HL-60 (cell line): ENCODE data around the gene WDR49.
A peak's percentile ranks its signal among the peaks of the same experiment; 100 is the strongest.

Source experiments
- DNase-seq, 2 experiments: peaks; one replicate each; pipeline ENCODE4 v3.0.0-alpha.2; 2010 to 2020; ENCODE audit warnings: low read depth in 1 of 2, low spot score in 1 of 2
- H3K27ac ChIP-seq: fragments of 250-450 bp; sonication (Bioruptor Pico); replicated peaks from 2 replicates; pipeline ENCODE4 v1.5.1; 2020; ENCODE audit warnings: mild to moderate bottlenecking, moderate library complexity
- H3K27me3 ChIP-seq: fragments of 250-450 bp; sonication (Bioruptor Pico); 2 replicates; pipeline ENCODE4 v1.5.1; 2021; ENCODE audit warnings: mild to moderate bottlenecking, moderate library complexity; ENCODE audit not compliant: insufficient read depth, poor library complexity, severe bottlenecking
- H3K4me3 ChIP-seq: replicated peaks from 2 replicates; pipeline ENCODE4 v1.5.1; 2011; ENCODE audit warnings: mild to moderate bottlenecking, control low read depth, low read length; ENCODE audit not compliant: insufficient read depth
- GABPA ChIP-seq: IDR thresholded peaks from 2 replicates; pipeline ENCODE4 v1.6.1; 2012; ENCODE audit warnings: low read depth
- POLR2AphosphoS5 ChIP-seq: IDR thresholded peaks from 2 replicates; pipeline ENCODE4 v1.6.1; 2012; ENCODE audit warnings: low read depth
- SPI1 ChIP-seq: IDR thresholded peaks from 2 replicates; pipeline ENCODE4 v1.6.1; 2012; ENCODE audit warnings: low read depth, mild to moderate bottlenecking, borderline replicate concordance
- TF ChIP-seq, protein P1 (sequence below): IDR thresholded peaks from one replicate; pipeline ENCODE4 v1.5.1; 2011; ENCODE audit warnings: low read length, control low read depth, inconsistent platforms; ENCODE audit not compliant: insufficient read depth
- TF ChIP-seq, protein P2 (sequence below): IDR thresholded peaks from 2 replicates; pipeline ENCODE4 v1.6.1; 2012; ENCODE audit warnings: low read depth; ENCODE audit not compliant: insufficient replicate concordance

The WDR49 gene

DNA sequence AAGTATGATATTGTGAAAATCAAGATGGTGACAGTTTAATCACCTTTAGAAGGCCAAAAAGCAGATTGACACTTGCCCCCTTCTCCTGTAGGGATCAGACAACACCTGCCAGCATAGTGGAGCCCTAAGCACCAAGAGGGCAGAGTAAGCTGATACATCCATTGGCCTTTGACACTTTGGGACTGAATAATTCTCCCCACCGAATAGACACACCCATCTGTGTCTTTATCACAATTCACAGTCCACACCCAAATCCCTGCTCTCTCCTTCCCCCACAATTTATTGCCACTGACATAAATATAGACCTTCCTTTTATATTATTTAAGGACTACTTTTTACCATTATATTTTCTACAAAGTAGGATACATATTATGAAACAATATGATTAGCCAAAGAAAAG is 3.1 kb upstream of the WDR49 start:
- no peaks in the 10 kb centered on the region for H3K27me3 ChIP-seq
- TF ChIP-seq, protein P1, sequence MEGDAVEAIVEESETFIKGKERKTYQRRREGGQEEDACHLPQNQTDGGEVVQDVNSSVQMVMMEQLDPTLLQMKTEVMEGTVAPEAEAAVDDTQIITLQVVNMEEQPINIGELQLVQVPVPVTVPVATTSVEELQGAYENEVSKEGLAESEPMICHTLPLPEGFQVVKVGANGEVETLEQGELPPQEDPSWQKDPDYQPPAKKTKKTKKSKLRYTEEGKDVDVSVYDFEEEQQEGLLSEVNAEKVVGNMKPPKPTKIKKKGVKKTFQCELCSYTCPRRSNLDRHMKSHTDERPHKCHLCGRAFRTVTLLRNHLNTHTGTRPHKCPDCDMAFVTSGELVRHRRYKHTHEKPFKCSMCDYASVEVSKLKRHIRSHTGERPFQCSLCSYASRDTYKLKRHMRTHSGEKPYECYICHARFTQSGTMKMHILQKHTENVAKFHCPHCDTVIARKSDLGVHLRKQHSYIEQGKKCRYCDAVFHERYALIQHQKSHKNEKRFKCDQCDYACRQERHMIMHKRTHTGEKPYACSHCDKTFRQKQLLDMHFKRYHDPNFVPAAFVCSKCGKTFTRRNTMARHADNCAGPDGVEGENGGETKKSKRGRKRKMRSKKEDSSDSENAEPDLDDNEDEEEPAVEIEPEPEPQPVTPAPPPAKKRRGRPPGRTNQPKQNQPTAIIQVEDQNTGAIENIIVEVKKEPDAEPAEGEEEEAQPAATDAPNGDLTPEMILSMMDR = no peak
- TF ChIP-seq, protein P2, sequence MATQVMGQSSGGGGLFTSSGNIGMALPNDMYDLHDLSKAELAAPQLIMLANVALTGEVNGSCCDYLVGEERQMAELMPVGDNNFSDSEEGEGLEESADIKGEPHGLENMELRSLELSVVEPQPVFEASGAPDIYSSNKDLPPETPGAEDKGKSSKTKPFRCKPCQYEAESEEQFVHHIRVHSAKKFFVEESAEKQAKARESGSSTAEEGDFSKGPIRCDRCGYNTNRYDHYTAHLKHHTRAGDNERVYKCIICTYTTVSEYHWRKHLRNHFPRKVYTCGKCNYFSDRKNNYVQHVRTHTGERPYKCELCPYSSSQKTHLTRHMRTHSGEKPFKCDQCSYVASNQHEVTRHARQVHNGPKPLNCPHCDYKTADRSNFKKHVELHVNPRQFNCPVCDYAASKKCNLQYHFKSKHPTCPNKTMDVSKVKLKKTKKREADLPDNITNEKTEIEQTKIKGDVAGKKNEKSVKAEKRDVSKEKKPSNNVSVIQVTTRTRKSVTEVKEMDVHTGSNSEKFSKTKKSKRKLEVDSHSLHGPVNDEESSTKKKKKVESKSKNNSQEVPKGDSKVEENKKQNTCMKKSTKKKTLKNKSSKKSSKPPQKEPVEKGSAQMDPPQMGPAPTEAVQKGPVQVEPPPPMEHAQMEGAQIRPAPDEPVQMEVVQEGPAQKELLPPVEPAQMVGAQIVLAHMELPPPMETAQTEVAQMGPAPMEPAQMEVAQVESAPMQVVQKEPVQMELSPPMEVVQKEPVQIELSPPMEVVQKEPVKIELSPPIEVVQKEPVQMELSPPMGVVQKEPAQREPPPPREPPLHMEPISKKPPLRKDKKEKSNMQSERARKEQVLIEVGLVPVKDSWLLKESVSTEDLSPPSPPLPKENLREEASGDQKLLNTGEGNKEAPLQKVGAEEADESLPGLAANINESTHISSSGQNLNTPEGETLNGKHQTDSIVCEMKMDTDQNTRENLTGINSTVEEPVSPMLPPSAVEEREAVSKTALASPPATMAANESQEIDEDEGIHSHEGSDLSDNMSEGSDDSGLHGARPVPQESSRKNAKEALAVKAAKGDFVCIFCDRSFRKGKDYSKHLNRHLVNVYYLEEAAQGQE = no peak
- TF ChIP-seq SPI1 = no peak
- TF ChIP-seq POLR2AphosphoS5 = no peak
- TF ChIP-seq GABPA = no peak
- no peak overlapping the region for H3K4me3 ChIP-seq
- no peak for DNase-seq
- no peak overlapping the region for H3K27ac ChIP-seq

DNA sequence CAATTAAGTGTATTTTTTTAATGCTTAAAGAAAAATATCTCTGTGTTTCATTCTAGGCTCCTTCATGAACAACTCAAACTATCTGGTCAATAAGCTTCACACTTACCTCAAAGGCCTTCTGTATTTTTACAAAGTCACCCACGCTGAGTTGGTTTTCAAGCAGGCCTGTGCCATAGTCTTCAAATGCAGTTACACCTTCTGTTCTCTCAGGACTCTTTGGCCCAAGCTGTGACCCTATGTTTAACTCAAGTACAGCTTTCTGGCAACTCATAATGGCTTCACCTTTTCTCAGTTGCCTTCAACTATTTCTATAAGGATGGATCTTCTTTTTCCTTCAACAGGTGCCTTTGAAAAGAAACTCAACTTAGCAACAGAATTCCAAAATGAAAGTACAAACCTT is 587 bp downstream of the WDR49 start:
- no peak overlapping the region for H3K4me3 ChIP-seq
- H3K27me3 ChIP-seq = no peaks in the 10 kb centered on the region
- no peak for TF ChIP-seq POLR2AphosphoS5
- TF ChIP-seq, protein P1 = no peak
- no peak for TF ChIP-seq SPI1
- no peak for TF ChIP-seq GABPA
- TF ChIP-seq, protein P2 = no peak
- DNase-seq = no peak
- H3K27ac ChIP-seq = peak overlapping the region; percentile 39

DNA sequence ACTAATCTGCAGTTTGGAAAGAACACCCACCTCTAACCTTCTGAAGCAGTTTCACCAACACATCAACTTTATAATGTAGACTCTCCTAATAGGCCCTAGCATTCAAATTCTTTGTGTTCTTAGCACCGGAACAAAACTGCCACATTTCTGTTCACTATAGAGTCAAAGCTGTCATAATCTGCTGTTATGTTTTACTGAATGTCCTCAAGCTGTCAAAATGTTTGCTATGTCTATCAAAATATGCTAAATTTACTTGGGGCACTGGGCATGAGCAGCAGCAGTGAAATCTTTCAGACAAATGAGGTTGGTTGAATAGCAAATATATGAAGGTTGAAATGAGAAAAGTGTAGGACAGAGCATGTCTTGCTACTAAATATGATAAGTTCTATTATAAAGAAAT is 1.9 kb downstream of the WDR49 start:
- Histone ChIP-seq H3K27me3 (no peaks in the 10 kb centered on the region), H3K4me3 (no peak overlapping the region), H3K27ac (no peak overlapping the region)
- DNase-seq = no peak
- TF ChIP-seq SPI1 (no peak), POLR2AphosphoS5 (no peak), GABPA (no peak)
- TF ChIP-seq, protein P2 = no peak
- TF ChIP-seq, protein P1 = no peak
